ENCODE results near the gene DYRK1A.

The DYRK1A gene

DNA sequence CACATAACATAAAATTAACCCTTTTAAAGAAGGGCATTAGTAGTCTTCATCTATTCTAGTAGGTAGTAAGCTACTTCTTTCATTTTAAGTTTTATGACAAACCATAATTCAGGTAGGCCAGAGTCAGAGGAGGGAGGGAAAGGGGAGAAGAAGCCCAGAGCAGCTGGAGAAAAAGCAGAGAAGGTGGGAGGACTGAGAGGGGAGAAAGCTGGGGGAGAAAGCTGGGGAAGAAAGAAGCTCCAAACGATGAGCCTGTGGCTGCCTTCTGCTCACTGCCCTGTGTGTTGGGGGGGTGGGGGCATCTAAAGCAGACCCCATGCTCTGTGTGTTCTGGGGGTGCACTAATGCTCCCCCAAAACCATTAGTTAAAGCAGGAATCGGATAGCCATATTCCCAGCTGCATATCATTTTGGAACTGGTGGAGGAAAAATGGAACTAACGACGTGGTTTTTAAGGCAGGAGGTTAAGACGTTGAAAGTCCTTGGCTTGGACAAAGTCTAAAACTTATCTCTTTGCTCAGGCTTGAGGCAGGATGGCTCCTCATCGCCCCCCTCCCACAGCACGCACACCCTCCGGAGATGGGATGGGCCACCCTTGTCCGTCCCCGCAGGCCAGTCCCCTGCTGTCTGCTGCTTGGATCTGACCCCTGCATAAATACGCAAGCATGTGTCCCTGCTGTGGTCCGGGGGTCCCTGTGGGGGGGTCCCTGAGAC, 184.2 kb downstream of the DYRK1A start:
- Histone ChIP-seq H3K9ac (ENCODE audit: low read depth, low read length) (no peak overlapping the region), H3K36me3 (ENCODE audit: insufficient read depth, low read depth, low read length) (no peaks in the 10 kb centered on the region), H3K4me1 (ENCODE audit: insufficient read depth, low read length) (no peaks in the 10 kb centered on the region), H3K4me3 (ENCODE audit: low read length) (no peak overlapping the region), H3K9me3 (ENCODE audit: insufficient read depth, low read depth, low read length) (no peaks in the 10 kb centered on the region), H3K27me3 (ENCODE audit: insufficient read depth, low read length) (no peaks in the 10 kb centered on the region), H3K27ac (ENCODE audit: low read length) (no peak overlapping the region)

DNA sequence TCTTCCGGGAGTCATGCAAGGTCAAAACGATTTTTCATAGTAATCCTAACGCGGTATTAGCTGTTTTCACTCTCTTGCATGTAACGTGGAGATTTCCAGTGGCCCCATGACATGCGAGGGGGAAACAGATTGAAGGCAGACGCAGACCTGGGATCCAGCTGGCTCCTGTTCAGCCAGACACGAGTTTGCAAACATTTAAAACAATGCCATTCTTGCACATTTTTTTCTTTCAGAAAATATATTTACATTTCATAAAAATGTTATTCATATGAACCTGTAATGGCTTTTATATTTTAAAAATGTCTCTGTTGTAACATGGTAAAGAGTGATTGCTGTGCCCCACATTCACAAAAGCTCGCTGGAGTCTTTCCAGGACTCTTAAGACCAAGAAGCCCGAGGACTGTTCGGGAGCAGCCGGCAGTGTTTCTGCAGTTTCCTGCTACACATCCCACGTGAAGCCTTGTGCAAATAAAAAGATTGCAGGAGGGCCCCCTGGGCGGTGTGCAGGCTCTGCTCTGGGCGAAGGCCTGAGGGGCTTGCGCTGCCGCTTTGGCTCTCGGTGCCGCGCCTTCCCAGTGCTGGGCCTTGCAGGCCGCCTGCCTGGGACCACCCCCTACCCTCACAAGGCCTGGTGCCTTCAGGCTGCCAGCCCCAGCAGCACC, 184.9 kb downstream of the DYRK1A start:
- H3K9ac ChIP-seq (ENCODE audit: low read depth, low read length), result no peak overlapping the region
- H3K4me3 ChIP-seq (ENCODE audit: low read length), result no peak overlapping the region
- no peaks in the 10 kb centered on the region for H3K36me3 ChIP-seq (ENCODE audit: insufficient read depth, low read depth, low read length)
- H3K27me3 ChIP-seq (ENCODE audit: insufficient read depth, low read length), result no peaks in the 10 kb centered on the region
- no peak overlapping the region for H3K27ac ChIP-seq (ENCODE audit: low read length)
- no peaks in the 10 kb centered on the region for H3K4me1 ChIP-seq (ENCODE audit: insufficient read depth, low read length)
- no peaks in the 10 kb centered on the region for H3K9me3 ChIP-seq (ENCODE audit: insufficient read depth, low read depth, low read length)

DNA sequence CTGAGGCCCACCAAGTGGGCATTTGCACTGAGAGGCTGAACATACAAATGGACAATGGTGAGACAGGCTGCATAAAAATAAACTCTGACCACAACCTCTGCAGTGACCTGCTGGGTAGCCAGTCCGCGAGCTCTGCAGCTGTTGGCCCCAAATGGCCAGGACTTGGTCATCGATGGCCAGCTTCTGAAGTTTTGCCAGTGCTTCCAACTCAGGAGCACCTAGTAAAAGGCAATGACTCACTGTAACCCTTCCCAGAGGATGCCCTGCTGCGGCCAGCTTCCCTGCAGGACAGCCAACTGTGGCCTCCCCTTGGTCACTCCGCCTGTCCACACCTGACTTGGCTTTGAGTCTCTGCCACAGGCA, 185.4 kb downstream of the DYRK1A start:
- no peaks in the 10 kb centered on the region for H3K27me3 ChIP-seq (ENCODE audit: insufficient read depth, low read length)
- no peaks in the 10 kb centered on the region for H3K36me3 ChIP-seq (ENCODE audit: insufficient read depth, low read depth, low read length)
- H3K4me3 ChIP-seq (ENCODE audit: low read length), result no peak overlapping the region
- H3K4me1 ChIP-seq (ENCODE audit: insufficient read depth, low read length), result no peaks in the 10 kb centered on the region
- no peak overlapping the region for H3K27ac ChIP-seq (ENCODE audit: low read length)
- no peak overlapping the region for H3K9ac ChIP-seq (ENCODE audit: low read depth, low read length)
- no peaks in the 10 kb centered on the region for H3K9me3 ChIP-seq (ENCODE audit: insufficient read depth, low read depth, low read length)

DNA sequence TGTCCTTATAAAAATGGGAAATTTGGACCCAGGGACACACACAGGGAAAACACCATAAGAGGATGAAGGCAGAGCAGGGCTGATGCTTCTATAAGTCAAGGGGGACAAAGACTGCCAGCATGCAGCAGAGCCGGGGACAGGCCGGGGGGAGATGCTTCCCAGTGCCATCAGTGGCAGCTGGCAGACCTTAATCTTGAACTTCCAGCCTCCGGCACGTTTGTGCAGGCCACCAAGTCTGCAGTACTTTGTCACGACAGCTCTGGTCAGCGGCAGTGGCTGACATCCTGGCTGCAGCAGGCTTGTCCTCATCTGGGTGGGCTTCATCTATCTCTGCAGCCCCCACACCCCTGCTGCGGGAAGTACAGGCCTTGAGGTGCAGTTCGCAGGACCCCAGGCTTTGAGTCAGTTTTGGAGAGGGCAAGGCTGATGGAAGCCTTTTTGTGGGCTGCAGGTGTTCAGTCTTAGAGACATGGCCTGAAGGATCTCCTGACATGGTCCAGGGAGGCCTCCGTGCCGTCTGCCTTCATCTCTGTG, 186.0 kb downstream of the DYRK1A start:
- Histone ChIP-seq H3K27me3 (ENCODE audit: insufficient read depth, low read length) (no peaks in the 10 kb centered on the region), H3K27ac (ENCODE audit: low read length) (no peak overlapping the region), H3K9ac (ENCODE audit: low read depth, low read length) (no peak overlapping the region), H3K9me3 (ENCODE audit: insufficient read depth, low read depth, low read length) (no peaks in the 10 kb centered on the region), H3K4me3 (ENCODE audit: low read length) (no peak overlapping the region), H3K36me3 (ENCODE audit: insufficient read depth, low read depth, low read length) (no peaks in the 10 kb centered on the region), H3K4me1 (ENCODE audit: insufficient read depth, low read length) (no peaks in the 10 kb centered on the region)

DNA sequence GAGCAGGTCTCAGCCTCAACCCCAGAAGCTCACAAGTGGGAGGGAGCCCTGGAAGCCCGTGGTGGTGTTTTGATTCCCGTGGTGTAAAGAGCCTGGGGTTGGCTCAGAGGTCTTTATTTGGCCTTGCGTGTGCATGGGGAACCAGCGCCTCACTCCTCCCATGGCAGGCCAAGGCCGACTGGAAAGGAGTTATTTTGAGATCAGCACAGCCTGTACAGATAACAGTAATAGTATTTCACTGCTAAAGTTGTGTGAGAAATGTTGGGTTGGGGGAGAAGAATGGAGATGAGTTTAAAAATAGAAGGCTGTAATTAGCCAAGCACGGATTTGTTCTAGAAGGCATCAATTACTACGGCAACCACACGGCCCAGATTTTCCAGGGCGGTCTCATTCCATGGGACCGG, 186.5 kb downstream of the DYRK1A start:
- H3K9ac ChIP-seq (ENCODE audit: low read depth, low read length), result no peak overlapping the region
- no peaks in the 10 kb centered on the region for H3K9me3 ChIP-seq (ENCODE audit: insufficient read depth, low read depth, low read length)
- no peaks in the 10 kb centered on the region for H3K36me3 ChIP-seq (ENCODE audit: insufficient read depth, low read depth, low read length)
- H3K27ac ChIP-seq (ENCODE audit: low read length), result no peak overlapping the region
- H3K4me1 ChIP-seq (ENCODE audit: insufficient read depth, low read length), result no peaks in the 10 kb centered on the region
- H3K4me3 ChIP-seq (ENCODE audit: low read length), result no peak overlapping the region
- no peaks in the 10 kb centered on the region for H3K27me3 ChIP-seq (ENCODE audit: insufficient read depth, low read length)

DNA sequence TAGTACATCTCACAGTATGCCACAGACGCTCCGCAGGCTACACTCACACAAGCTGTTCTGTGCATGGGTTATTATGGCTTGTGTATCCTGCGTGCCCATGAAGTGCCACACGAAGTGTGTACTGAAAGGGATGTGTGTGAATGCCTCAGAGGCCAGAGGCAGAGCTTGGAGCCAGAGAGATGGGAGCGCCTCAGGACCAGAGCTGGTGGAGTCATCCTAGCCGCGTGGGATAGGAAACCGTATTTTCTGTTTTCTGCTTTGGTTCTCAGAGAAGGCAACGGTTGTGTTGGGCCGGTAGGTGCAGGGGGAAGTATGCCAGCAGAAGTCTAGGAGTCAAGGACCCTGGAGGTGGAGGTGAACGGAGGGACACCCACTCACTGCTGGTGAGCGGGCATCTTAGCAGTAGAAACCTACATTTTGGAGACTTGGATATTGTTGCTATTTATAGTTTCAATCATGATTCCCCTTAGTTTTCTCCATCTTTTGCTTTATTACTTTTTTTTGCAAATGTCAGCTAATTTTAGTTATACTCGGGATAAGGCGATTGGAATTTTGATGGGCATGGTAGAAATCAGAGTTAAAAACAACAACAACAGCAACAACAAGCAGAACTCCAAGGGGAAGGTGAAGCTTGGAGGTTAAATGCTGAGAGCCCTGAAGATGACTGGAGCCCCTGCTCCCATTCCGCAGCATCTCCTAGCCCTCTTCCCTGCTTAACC, 188.2 kb downstream of the DYRK1A start:
- no peaks in the 10 kb centered on the region for H3K4me1 ChIP-seq (ENCODE audit: insufficient read depth, low read length)
- H3K36me3 ChIP-seq (ENCODE audit: insufficient read depth, low read depth, low read length), result no peaks in the 10 kb centered on the region
- no peak overlapping the region for H3K4me3 ChIP-seq (ENCODE audit: low read length)
- no peak overlapping the region for H3K27ac ChIP-seq (ENCODE audit: low read length)
- no peak overlapping the region for H3K9ac ChIP-seq (ENCODE audit: low read depth, low read length)
- H3K27me3 ChIP-seq (ENCODE audit: insufficient read depth, low read length), result no peaks in the 10 kb centered on the region
- H3K9me3 ChIP-seq (ENCODE audit: insufficient read depth, low read depth, low read length), result no peaks in the 10 kb centered on the region

DNA sequence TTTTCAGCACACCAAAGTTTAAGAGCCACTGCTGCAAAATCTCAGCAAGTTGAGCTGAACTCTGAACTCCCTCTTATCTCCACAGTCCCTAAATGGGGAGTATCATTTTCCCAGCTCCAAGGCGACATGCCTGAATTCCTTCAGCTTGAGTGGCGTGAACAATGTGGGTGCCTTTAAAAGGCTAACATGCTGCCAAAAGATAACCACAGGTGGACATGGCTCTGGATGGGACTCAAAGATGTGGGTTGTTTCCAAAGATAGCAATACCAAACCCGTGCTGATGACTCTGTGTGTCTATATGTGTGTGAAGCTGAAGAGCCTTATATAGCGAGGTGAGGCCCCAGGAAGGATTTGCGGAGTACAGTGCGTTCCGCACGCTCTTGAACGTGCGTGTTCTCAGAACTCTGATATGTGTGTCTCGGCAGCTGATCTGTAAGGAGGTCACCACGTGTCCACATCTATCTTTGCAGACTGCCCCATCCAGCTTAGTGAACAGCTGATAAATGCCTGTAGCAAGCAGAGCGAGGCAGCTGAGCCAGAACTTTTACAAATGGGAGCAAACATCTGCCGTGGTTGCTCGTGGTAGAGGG, 189.2 kb downstream of the DYRK1A start:
- Histone ChIP-seq H3K4me3 (ENCODE audit: low read length) (no peak overlapping the region), H3K27me3 (ENCODE audit: insufficient read depth, low read length) (no peaks in the 10 kb centered on the region), H3K4me1 (ENCODE audit: insufficient read depth, low read length) (no peaks in the 10 kb centered on the region), H3K36me3 (ENCODE audit: insufficient read depth, low read depth, low read length) (no peaks in the 10 kb centered on the region), H3K9ac (ENCODE audit: low read depth, low read length) (no peak overlapping the region), H3K9me3 (ENCODE audit: insufficient read depth, low read depth, low read length) (no peaks in the 10 kb centered on the region), H3K27ac (ENCODE audit: low read length) (no peak overlapping the region)

DNA sequence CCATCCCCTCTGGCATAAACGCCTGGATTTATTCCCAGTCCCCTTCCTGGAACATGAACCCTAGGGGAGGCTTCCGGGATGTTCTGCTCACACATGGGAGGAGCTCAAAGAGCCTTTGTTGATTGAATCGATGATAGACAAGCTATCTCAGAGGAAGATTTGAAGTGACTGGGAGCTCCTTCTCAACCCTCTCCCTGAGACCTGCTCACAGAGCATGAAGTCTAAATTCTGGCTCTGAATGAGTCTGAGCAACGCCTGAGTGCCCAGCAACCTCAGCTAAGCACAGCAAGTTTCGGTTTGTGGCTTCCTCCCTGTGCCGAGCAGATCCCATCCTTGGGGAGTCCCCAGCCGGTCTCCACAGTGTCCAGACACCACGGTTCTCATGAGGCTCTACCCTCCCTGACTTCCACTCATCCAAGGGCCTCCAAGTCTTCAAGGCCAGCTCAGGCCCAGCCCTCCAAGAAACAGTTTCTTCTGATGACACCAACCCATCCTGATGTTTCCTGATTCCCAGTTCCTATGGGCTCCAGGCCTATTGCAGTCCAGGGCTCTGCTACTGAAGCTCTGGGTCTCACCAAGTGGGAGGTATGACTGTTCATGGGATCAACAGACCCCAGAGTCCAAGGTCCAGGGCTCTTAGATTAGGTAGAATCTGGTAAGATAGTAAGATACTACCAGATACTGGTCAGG, 190.8 kb downstream of the DYRK1A start:
- no peaks in the 10 kb centered on the region for H3K27me3 ChIP-seq (ENCODE audit: insufficient read depth, low read length)
- no peaks in the 10 kb centered on the region for H3K4me1 ChIP-seq (ENCODE audit: insufficient read depth, low read length)
- H3K27ac ChIP-seq (ENCODE audit: low read length), result no peak overlapping the region
- no peaks in the 10 kb centered on the region for H3K9me3 ChIP-seq (ENCODE audit: insufficient read depth, low read depth, low read length)
- H3K4me3 ChIP-seq (ENCODE audit: low read length), result no peak overlapping the region
- H3K9ac ChIP-seq (ENCODE audit: low read depth, low read length), result no peak overlapping the region
- H3K36me3 ChIP-seq (ENCODE audit: insufficient read depth, low read depth, low read length), result no peaks in the 10 kb centered on the region

DNA sequence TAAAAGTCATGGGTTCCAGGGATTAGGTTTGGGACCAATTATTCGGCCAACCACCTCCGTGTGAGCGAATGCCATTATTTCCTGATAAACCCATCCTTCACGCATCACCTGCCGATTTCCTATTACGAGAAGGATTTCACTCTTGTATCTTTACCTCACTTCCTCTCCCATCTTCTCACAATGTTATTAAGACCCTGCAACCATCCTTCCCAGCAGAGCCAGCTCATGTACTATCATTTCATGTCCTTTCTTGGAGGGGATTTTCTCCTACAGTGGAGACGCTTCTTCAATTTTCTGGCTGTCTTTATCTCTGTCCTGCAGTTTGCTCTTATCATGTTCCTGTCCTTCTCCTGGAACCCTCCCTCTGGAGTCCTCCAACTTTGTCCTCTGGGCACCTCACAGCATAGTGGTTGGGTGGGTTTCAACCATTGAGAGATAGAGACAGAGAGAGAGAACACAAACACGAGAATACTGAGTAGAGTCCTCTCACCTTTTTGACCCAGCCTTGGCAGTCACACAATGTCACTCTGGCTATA, 192.2 kb downstream of the DYRK1A start:
- H3K4me1 ChIP-seq (ENCODE audit: insufficient read depth, low read length), result no peaks in the 10 kb centered on the region
- peaks cover 9% of the 10 kb centered on the region for H3K27me3 ChIP-seq (ENCODE audit: insufficient read depth, low read length)
- no peak overlapping the region for H3K27ac ChIP-seq (ENCODE audit: low read length)
- no peak overlapping the region for H3K4me3 ChIP-seq (ENCODE audit: low read length)
- H3K9me3 ChIP-seq (ENCODE audit: insufficient read depth, low read depth, low read length), result no peaks in the 10 kb centered on the region
- H3K9ac ChIP-seq (ENCODE audit: low read depth, low read length), result no peak overlapping the region
- H3K36me3 ChIP-seq (ENCODE audit: insufficient read depth, low read depth, low read length), result no peaks in the 10 kb centered on the region

DNA sequence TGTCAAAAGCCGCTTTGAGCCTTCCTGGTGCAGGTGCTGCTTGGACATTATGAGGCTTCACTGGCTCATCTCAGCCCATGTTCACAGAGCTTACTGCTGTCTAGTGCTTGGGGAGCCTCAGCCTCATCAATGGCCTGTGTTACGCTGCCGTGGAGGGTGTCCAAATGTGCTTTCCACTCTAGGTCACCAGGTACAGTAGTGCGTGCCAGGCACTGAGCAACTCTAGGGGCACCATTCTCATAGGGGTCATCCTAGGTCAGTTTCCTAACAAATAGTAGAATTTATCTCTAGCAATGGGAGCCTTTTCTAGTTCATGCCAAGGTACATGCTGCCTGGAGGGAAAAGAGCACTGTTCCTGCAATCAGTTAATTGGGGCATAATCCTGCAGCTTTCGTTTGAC, 193.8 kb downstream of the DYRK1A start:
- H3K27me3 ChIP-seq (ENCODE audit: insufficient read depth, low read length), result peaks cover 9% of the 10 kb centered on the region
- no peak overlapping the region for H3K27ac ChIP-seq (ENCODE audit: low read length)
- no peak overlapping the region for H3K9ac ChIP-seq (ENCODE audit: low read depth, low read length)
- no peaks in the 10 kb centered on the region for H3K9me3 ChIP-seq (ENCODE audit: insufficient read depth, low read depth, low read length)
- H3K4me1 ChIP-seq (ENCODE audit: insufficient read depth, low read length), result peaks cover 9% of the 10 kb centered on the region
- no peaks in the 10 kb centered on the region for H3K36me3 ChIP-seq (ENCODE audit: insufficient read depth, low read depth, low read length)
- no peak overlapping the region for H3K4me3 ChIP-seq (ENCODE audit: low read length)

DNA sequence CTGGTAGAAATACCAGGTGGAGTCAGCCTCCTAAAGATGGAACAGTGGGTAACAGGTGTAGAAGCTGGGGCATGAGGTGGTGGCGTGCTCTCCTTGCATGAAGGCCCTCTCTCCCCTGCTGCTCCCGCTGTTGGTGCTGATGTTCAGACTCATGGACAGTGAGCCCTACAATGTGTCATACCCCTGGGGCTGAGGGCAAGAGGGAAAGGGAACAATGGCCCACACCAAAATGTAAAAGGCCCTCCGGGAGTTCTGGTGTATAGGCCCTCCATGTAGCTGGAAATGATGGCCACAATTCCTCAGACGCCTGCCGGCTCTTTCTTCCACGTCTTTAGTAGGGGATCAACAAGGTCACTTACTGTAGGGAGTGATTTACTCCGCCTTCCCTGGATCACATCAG, 194.9 kb downstream of the DYRK1A start:
- H3K4me1 ChIP-seq (ENCODE audit: insufficient read depth, low read length), result peaks cover 9% of the 10 kb centered on the region
- no peak overlapping the region for H3K4me3 ChIP-seq (ENCODE audit: low read length)
- no peak overlapping the region for H3K9ac ChIP-seq (ENCODE audit: low read depth, low read length)
- H3K9me3 ChIP-seq (ENCODE audit: insufficient read depth, low read depth, low read length), result no peaks in the 10 kb centered on the region
- H3K27ac ChIP-seq (ENCODE audit: low read length), result no peak overlapping the region
- peaks cover 9% of the 10 kb centered on the region for H3K27me3 ChIP-seq (ENCODE audit: insufficient read depth, low read length)
- H3K36me3 ChIP-seq (ENCODE audit: insufficient read depth, low read depth, low read length), result no peaks in the 10 kb centered on the region
